PC-9 (cell line): ENCODE results near the gene PSRC1. TPM values are rescaled to one million over a fixed set of nuclear protein-coding genes. Genes with fewer than 3 reads are reported as not detected.

Experiments
- BruUV-seq: library from RNA; stranded (reverse); fragments of 400-500 nt; replicated peaks from 2 replicates; lab custom pipeline; 2021; lab: Mats Ljungman, UMichigan
- CTCF ChIA-PET: fragments of 300-600 bp; sonication (Branson Sonifier 250); formaldehyde crosslinking; loops from one replicate; lab custom pipeline; 2022; ENCODE audit warnings: antibody characterized with exemption; lab: Charles Lee
- POLR2A ChIA-PET: fragments of 300-600 bp; sonication (Branson Sonifier 250); formaldehyde crosslinking; loops from one replicate; lab custom pipeline; 2022; ENCODE audit warnings: antibody characterized with exemption; ENCODE audit not compliant: unreplicated experiment; lab: Charles Lee
- DNase-seq, 2 experiments: peaks; one replicate each; pipeline versions ENCODE4 v3.0.0 to v3.0.0-alpha.2; 2015 to 2022; ENCODE audit warnings: mixed read lengths in 1 of 2
- H2AFZ ChIP-seq: fragments of 200-600 bp; sonication (generic); 2 replicates; pipeline ENCODE4 v1.8.1; 2017; ENCODE audit warnings: antibody characterized with exemption
- H3F3A ChIP-seq: fragments of 200-600 bp; sonication (generic); 2 replicates; pipeline ENCODE4 v1.8.1; 2017; ENCODE audit warnings: antibody characterized with exemption, mild to moderate bottlenecking, low read depth; ENCODE audit not compliant: insufficient read depth
- H3K27ac ChIP-seq: fragments of 200-600 bp; sonication (generic); 2 replicates; pipeline ENCODE4 v1.6.1; 2016; ENCODE audit warnings: mixed run types
- H3K27me3 ChIP-seq: fragments of 200-600 bp; sonication (generic); 2 replicates; pipeline ENCODE4 v1.6.1; 2016; ENCODE audit warnings: low read depth, mixed run types; ENCODE audit not compliant: insufficient read depth
- H3K36me3 ChIP-seq: fragments of 200-600 bp; sonication (generic); 2 replicates; pipeline ENCODE4 v1.6.1; 2016; ENCODE audit warnings: low read depth, mixed run types
- H3K4me1 ChIP-seq: fragments of 200-600 bp; sonication (generic); replicated peaks from 2 replicates; pipeline ENCODE4 v1.6.1; 2016; ENCODE audit warnings: mixed run types; ENCODE audit not compliant: insufficient read depth
- H3K4me2 ChIP-seq: fragments of 200-600 bp; sonication (generic); 2 replicates; pipeline ENCODE4 v1.6.1; 2017; ENCODE audit warnings: mixed run types
- H3K4me3 ChIP-seq: fragments of 200-600 bp; sonication (generic); 2 replicates; pipeline ENCODE4 v1.6.1; 2016; ENCODE audit warnings: mixed run types
- H3K79me2 ChIP-seq: fragments of 200-600 bp; sonication (generic); 2 replicates; pipeline ENCODE4 v1.6.1; 2017; ENCODE audit warnings: low read depth, mixed run types
- H3K9me2 ChIP-seq: fragments of 200-600 bp; sonication (generic); 2 replicates; pipeline ENCODE4 v1.8.1; 2017; ENCODE audit warnings: mild to moderate bottlenecking; ENCODE audit not compliant: insufficient read depth
- H3K9me3 ChIP-seq: fragments of 200-600 bp; sonication (generic); 2 replicates; pipeline ENCODE4 v1.8.1; 2016; ENCODE audit warnings: low read depth; ENCODE audit not compliant: insufficient read depth
- H4K20me1 ChIP-seq: fragments of 200-600 bp; sonication (generic); 2 replicates; pipeline ENCODE4 v1.8.1; 2017; ENCODE audit not compliant: insufficient read depth
- EZH2 ChIP-seq: fragments of 200-600 bp; sonication (generic); IDR thresholded peaks from 2 replicates; pipeline ENCODE4 v1.8.0; 2017; ENCODE audit warnings: antibody characterized with exemption, low read depth
- intact Hi-C: fragments of 100-400 bp; cut with micrococcal nuclease; formaldehyde crosslinking; loops from one replicate; pipeline ENCODE4 v1.10.0; 2022; ENCODE audit not compliant: unreplicated experiment
- total RNA-seq: library from RNA; stranded (reverse); gene quantifications from 2 replicates; pipeline ENCODE4 v1.2.3, GENCODE V29; 2021
- TF ChIP-seq, protein P1 (sequence below): fragments of 200-600 bp; sonication (generic); conservative IDR thresholded peaks from 2 replicates; pipeline ENCODE4 v1.6.1; 2017; ENCODE audit warnings: mixed run types, antibody characterized with exemption, mild to moderate bottlenecking, moderate library complexity

Gene PSRC1
- total RNA-seq, 1 experiment from 2014 or later: 26.4 TPM

DNA sequence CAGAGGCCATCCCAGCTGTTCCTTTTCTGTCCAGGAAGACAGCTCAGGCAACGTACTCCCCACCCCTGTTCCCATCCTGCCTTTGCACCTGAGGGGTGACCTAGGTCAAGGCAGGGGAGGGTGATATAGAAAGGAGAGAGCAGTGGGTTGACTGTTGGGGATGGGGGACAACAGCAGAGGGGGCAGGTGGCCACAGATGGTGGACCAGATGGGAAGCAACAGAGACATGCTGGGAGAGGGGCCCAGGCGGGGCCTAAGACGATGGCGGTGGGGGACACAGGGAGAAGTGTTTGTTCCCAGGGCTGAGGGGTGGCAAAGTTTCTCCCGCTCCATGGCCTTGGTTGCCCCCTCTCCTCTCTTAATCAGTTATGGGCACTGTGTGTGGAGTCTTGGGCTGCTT lies 27.3 kb downstream of the PSRC1 start:
- Histone ChIP-seq H3K4me2 (no peak overlapping the region), H3K27me3 (no peaks in the 10 kb centered on the region), H3F3A (peaks cover 15% of the 10 kb centered on the region), H2AFZ (no peak overlapping the region), H3K9me2 (no peaks in the 10 kb centered on the region), H3K36me3 (no peaks in the 10 kb centered on the region), H3K9me3 (no peaks in the 10 kb centered on the region), H3K4me1 (peaks cover 38% of the 10 kb centered on the region), H3K4me3 (no peak overlapping the region), H3K79me2 (no peaks in the 10 kb centered on the region), H4K20me1 (no peaks in the 10 kb centered on the region), H3K27ac (no peak overlapping the region)
- TF ChIP-seq, protein P1, sequence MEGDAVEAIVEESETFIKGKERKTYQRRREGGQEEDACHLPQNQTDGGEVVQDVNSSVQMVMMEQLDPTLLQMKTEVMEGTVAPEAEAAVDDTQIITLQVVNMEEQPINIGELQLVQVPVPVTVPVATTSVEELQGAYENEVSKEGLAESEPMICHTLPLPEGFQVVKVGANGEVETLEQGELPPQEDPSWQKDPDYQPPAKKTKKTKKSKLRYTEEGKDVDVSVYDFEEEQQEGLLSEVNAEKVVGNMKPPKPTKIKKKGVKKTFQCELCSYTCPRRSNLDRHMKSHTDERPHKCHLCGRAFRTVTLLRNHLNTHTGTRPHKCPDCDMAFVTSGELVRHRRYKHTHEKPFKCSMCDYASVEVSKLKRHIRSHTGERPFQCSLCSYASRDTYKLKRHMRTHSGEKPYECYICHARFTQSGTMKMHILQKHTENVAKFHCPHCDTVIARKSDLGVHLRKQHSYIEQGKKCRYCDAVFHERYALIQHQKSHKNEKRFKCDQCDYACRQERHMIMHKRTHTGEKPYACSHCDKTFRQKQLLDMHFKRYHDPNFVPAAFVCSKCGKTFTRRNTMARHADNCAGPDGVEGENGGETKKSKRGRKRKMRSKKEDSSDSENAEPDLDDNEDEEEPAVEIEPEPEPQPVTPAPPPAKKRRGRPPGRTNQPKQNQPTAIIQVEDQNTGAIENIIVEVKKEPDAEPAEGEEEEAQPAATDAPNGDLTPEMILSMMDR: no peak
- TF ChIP-seq EZH2: no peak
- CTCF ChIA-PET: no interaction called here
- POLR2A ChIA-PET: no interaction called here
- BruUV-seq: no TSS peak
- intact Hi-C loops: no loop called here
- DNase-seq: no peak

DNA sequence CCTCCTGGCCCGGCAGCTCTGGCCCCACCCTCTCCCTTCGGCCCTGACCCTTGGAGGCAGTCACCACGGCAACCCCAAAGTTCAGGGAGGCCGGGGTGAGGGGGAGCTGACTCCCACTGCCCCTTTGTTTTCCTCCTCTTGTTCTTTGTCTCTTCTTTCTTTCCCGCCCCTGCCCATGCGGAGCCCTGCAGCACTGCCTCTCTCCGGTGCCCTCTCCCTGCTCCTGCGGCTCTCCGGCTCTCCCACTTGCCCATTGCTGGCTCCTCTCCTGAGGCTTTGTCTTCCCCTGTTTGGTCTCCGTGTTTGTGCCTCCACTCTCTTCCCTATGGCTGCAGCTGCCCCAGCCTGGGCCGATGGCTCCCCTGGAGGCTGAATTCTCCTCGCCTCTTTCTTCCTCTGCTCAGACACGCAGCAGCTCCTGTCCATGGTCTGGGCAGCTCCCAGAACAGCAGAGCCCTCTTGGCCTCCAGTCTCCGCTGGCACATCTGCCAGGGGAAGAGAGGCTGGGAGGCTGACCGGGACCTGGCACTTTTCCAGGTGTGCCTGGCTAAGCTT lies 27.8 kb downstream of the PSRC1 start:
- Histone ChIP-seq H4K20me1 (no peaks in the 10 kb centered on the region), H3K79me2 (no peaks in the 10 kb centered on the region), H3K9me2 (no peaks in the 10 kb centered on the region), H3K27ac (no peak overlapping the region), H3K4me3 (no peak overlapping the region), H2AFZ (no peak overlapping the region), H3K9me3 (no peaks in the 10 kb centered on the region), H3K4me2 (0 out of 2 replicates have a peak overlapping the region, but pooled peaks have one; percentile 29), H3K36me3 (no peaks in the 10 kb centered on the region), H3K27me3 (no peaks in the 10 kb centered on the region), H3F3A (peaks cover 15% of the 10 kb centered on the region), H3K4me1 (peaks cover 42% of the 10 kb centered on the region)
- intact Hi-C loops: no loop called here
- BruUV-seq: no TSS peak
- TF ChIP-seq, protein P1: no peak
- TF ChIP-seq EZH2: no peak
- ChIA-PET CTCF (no interaction called here), POLR2A (no interaction called here)
- no peak for DNase-seq

DNA sequence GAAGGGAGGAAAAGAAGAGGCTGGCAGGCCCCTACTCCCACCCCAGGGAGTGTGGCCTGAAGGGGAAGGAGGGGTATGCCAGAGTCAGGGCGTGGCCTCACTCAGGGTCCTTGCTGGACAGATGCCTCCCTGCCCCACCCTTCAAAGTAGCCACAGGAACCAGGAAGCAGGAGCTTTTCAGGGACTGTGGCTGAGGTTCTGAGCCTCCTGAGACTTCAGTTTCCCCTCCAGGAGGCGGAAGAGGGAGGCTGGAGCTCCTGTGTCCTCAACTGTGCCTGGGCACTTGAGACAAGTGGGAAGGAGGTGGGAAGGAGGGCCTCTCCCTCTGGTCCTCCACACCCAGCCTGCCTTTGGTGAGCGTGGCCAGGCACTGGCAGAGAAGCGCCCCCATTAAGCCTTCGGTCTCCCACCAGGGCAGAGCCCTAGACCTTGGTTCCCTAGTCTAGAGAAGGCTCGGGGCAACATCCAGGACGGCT lies 28.3 kb downstream of the PSRC1 start:
- no peaks in the 10 kb centered on the region for H3K36me3 ChIP-seq
- intact Hi-C loops: no loop called here
- ChIA-PET CTCF (no interaction called here), POLR2A (interaction anchor here (0.5 kb wide), 1 partner anchor 18 kb away, joined by 3 read pairs; no protein-coding TSS in a partner anchor)
- peaks cover 45% of the 10 kb centered on the region for H3K4me1 ChIP-seq
- H3K27me3 ChIP-seq: no peaks in the 10 kb centered on the region
- H3K27ac ChIP-seq: no peak overlapping the region
- TF ChIP-seq, protein P1: no peak
- peak in 1 of 2 experiments; percentile 31 for DNase-seq
- peak overlapping the region; percentile 29 for H3K4me2 ChIP-seq
- H4K20me1 ChIP-seq: no peaks in the 10 kb centered on the region
- H3K9me3 ChIP-seq: no peaks in the 10 kb centered on the region
- no peak overlapping the region for H3K4me3 ChIP-seq
- H3K9me2 ChIP-seq: no peaks in the 10 kb centered on the region
- H3K79me2 ChIP-seq: no peaks in the 10 kb centered on the region
- no TSS peak for BruUV-seq
- H2AFZ ChIP-seq: no peak overlapping the region
- H3F3A ChIP-seq: peaks cover 15% of the 10 kb centered on the region
